GM18507 (cell line): ENCODE measurements around the gene CRYBB2.
"Not testable (repeated sequence)": the region's sequence is repeated elsewhere in the genome, so short reads cannot be mapped to it uniquely, and the experiment has no call there.

Source experiments
- DNase-seq: peaks from one replicate; pipeline ENCODE4 v3.0.0; 2011; ENCODE audit warnings: low read depth; ENCODE audit not compliant: insufficient read length; ENCODE audit errors: extremely low spot score
- FAIRE-seq: peaks from 2 replicates; lab custom pipeline; 2011; peaks lifted over from hg19 to GRCh38; lab: Jason Lieb, UNC

The CRYBB2 gene, protein sequence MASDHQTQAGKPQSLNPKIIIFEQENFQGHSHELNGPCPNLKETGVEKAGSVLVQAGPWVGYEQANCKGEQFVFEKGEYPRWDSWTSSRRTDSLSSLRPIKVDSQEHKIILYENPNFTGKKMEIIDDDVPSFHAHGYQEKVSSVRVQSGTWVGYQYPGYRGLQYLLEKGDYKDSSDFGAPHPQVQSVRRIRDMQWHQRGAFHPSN

DNA sequence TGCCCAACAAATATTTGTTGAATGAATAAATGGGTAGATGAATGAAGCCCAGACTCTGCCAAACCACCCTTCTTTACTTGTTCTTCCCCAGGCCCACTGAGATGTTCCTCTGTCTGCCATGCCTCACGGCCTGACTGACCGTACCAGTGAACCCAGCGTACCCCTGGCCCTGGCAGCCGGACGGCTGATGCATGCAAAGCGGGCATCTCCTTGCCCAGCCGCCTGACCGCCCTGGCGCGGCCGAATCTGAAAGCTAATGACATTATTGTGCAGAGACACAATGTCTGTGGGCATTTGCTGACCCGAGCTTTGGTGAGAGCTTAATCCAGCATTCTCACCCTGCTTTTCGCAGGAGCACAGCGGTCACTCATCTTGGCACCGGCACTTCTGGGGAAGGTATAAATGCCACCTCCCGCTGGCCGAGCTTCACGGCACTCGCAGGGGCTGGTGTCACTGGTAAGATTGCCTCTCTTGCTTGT is at the start of gene CRYBB2:
Gene CRYBB2 (plus strand): TSS at position 429 of the 479 bp plus-strand sequence. CDS start 1,791 bp downstream, outside the sequence.
- FAIRE-seq (no peak), DNase-seq (no peak)

DNA sequence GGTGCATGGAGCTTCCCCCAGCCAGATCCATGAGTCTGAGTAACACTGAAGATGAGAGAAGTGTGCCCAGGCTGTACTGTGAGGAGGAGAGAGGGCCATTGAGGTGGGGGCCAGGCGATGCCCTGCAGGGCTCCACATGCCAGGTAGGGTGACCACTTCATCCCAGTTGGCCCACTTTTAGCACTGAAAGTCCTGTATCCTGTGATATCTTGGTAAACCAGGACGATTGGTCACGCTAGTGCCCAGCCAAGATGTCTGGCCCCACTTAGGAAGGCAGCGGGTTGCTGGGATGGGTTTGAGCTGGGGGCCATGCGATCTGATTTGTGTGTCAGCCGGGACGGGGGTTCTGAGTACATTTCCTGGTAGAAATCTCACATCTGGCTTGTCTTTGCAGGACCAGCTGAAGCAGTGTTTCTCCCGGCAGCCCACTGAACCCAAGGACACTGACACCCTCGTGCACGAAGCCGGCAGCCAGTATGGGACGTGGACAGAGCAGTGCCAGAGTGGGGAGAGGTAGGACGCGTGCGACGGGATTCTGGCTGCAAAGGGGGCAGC is 48.9 kb upstream of the CRYBB2 start:
- no peak for FAIRE-seq
- DNase-seq = no peak

DNA sequence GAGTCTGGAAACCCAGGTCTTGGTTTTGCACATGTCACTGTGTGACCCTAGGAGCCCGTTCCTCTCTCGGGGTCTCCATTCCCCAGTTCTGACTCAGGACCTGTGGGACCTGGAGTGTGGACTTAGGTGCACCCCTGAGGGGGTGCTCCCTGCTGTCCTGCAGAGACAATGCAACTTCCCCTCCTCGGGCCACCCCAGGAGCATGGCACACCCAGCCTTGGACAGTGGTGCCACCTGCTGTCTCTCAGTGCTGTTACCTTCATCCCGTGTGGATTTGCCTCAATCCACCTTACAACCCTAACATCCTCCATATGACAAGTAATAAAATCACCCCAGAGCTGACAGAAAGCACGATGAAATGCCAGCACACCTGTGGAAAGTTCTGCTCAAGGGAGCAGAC is 47.3 kb upstream of the CRYBB2 start:
- FAIRE-seq = peak; percentile 42
- no peak for DNase-seq

DNA sequence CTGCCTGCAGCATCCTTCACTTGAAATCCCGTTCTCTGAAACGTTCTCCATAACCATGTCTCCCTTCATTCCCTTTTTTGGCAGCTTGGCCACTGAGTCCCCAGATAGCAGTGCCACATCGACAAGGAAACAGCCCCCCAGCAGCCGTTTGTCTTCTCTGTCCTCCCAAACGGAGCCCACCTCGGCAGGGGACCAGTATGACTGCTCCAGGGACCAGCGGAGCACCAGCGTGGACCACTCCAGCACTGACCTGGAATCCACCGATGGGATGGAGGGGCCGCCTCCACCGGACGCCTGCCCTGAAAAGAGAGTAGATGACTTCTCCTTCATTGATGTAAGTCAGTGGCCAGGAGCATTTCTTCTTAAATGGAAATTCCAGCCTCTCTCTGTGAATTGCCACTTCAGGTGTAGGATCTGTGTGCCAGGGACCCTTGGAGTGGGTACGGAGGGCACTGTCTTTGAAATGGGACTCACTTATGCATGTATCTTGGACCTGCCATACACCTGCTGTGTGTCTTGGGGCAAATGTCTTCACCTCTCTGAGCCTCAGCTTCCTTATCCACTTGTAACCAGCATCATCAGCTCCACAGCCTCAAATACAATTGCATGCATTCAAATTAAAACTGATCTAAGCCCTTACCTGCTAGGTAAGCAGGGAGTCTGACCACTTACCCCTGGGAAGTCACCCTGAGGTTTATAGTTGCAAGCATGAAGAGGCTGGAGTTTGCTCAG is 45.1 kb upstream of the CRYBB2 start:
- FAIRE-seq (no peak), DNase-seq (no peak)

DNA sequence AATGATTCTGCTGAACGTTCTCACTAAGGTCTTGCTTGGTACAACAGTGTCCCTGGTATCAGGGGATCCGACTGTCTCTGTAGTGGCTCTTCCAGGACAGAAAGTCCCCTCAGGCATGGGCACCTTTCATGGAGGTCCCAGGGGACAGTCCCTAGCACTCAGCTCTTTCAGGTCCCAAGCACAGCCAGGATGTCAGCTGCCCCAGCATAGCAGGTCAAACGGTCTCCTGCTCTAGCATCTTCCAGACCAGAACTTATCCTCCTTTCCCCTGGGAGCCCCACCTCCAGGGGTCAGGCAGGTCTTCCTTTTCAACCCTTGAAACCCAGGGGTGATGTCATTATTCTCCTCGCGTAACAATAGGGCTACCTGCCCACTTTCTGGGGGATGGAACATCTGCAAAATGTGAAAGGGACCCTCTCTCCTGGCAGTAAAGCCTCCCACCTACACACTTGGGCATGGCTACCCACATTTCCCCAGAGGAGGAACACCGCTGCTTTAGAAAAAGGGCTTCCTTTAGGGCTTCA is 44.5 kb upstream of the CRYBB2 start:
- no peak for FAIRE-seq

DNA sequence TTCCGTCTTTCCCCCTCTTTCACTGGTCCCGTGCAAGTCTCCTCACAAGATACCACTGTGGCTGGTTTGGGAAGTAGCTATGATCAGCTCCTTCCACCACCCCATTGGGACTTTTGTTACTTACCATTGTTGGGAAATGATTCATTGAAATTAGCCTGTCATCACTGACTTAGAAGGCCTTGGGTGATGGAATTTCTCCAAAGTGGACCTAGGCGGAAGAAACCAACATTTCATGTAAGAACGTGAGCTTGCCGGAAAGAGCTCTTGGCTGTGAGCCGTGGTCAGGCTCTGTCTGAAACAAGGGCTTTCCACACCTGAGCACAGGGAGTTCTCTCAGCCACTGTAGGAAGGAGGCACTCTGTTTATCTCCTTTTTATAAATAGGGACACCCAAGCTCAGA is 43.3 kb upstream of the CRYBB2 start:
- no peak for FAIRE-seq
- no peak for DNase-seq

More for the DNA sequence above, 44.5 kb upstream of the CRYBB2 start:
- no peak for DNase-seq

DNA sequence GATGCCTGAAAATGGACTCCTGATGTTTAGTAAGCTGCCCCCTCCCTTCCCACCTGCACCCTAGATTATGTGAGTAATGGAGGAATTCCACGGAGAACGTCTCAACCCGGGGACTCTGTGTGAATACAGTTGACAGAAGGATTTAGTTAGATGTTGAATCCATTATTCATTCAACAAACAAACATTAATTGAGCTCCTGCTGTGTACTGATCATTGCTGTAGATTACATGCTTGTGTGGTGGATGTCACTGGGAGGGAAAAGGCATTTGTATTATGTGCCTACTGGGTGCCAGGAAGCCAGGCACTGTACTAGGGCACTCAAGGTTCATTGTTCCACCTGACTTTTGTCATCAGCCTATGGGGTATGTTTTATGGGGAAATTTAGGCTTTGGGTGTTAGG is 42.6 kb upstream of the CRYBB2 start:
- no peak for DNase-seq
- FAIRE-seq = no peak

DNA sequence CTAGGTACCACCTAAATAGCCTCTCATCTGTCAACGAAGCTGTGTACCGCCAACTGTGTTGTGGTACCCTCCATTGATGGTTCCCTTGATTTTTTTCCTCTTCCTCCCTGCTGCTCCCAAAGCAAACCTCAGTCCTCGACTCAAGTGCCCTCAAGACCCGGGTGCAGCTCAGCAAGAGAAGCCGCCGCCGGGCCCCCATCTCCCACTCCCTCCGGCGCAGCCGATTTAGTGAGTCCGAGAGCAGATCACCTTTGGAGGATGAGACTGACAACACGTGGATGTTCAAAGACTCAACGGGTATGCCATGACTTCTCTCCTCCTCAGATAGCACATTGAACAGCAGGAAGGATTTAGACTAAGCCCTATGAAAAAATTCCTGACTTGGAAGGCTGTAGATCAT is 42.2 kb upstream of the CRYBB2 start:
- FAIRE-seq (no peak), DNase-seq (no peak)

DNA sequence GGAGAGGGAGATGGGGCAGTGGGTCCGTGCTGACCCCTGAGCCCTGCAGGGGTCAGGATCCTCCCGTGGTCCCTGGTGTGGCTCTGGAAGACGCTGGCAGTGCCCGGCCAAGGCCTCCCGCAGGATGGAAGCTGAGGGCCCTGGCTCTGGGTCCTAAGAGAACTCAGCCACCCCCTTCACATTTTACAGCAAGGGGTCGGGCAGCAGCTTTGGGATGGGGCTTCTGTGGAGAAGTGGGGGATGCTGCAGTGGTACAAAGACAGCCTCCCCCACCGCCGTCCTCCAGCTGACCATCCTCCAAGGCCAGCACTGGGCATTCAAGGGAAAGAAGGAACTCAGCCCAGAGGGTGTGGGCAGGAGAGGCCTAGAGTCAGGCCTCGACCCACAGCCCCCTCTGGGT is 41.5 kb upstream of the CRYBB2 start:
- DNase-seq = no peak
- FAIRE-seq = no peak

DNA sequence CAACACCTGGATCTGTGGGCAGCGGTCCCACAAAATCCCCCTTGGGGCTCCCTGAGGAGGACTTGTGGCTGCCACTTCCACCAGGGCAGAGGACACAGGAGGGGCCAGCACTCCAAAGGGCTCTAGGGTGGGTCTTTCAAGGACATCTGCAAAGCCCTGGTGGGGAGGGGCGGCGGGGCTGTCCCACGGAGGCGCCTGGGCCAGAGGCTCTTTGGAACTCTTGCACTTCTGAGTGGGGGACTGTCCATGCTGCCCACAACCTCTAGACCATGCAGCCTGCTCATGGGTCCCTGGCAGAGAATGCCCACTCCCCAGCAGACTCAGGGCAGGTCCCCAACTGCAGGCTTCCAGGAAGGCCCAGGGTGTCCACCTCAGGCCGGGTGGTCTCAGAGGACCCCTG is 41.1 kb upstream of the CRYBB2 start:
- DNase-seq, FAIRE-seq: not testable (repeated sequence)

DNA sequence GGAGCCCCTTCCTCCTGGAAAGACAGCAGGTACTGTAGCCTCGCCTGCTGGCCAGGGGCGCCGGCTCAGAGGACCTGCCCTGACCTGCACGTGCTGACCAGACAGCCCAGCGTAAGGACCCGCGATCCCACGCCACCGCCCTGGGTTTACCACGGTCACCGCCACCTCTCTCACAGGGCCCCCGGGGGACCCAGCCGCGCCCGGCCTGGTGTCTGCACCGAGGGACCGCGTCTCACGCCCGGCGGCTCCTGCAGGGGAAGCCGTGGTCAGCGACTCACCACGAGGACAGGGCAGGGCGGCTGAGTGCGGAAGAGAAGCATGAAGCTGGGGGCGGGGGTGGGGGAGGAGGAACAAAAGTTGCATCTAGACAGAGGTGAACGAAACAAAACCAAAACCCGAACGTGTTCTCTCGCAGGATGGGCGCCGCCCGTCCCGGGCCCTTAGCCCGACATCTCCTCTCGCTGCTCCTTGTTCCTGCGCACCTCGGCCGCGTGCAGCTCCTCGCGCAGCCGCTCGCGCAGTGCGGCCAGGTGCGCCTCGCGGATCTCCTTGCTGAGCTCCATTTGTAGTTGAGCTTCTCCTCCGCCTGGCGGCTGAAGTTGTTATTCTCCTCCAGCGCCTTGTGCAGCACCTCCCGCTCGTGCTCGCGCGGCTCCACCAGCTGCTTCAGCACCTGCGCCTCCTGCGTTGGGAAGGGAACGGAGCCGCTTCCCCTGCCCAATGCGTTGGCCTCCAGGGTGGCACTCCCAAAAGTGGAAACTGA is 40.4 kb upstream of the CRYBB2 start:
- not testable (repeated sequence) for DNase-seq

DNA sequence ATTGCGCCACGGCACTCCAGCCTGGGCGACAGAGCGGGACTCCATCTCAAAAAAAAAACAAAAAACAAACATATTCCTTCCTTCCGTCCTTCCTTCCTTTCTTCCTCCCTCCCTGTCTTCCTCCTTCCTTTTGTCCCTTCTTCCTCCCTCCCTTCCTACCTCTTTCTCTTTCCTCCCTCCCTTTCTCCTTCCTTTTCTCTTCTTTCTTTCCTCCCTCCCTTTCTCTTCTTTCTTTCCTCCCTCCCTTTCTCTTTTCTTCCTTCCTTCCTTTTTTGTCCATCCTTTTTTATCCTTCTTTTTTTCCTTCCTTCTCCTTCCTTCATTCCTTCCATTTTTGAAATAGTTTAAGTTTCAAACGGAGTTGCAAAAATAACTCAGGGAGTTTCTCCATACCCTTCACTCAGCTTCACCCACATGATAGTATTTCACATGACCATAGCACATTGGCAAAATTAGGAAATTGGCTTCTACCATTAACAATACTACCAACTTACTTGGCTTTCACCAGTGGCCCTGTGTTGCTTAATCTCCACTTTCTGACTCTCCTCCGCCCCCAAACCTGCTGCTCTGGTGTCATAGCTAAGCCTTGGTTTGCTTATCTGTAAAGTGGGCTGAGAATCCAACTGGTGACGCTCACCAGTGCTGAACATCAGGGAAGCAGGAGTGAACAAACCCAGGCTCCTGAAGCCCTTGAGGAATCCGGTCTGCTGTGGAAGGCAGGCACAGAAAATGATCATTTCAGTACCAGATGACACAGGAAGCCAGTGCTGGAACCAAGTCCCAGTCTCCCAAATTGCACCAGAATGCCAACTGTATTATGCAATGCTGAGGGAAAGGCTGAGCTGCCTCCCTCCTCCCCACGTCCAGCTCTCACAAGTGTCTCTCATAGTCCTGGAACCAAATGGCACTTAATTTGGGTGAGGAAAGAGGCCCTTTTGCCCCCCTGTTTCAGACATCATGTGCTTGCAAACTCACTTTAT is 37.0 kb upstream of the CRYBB2 start:
- no peak for DNase-seq
- FAIRE-seq = no peak

More for the DNA sequence above, 40.4 kb upstream of the CRYBB2 start:
- peak; percentile 72 for FAIRE-seq

DNA sequence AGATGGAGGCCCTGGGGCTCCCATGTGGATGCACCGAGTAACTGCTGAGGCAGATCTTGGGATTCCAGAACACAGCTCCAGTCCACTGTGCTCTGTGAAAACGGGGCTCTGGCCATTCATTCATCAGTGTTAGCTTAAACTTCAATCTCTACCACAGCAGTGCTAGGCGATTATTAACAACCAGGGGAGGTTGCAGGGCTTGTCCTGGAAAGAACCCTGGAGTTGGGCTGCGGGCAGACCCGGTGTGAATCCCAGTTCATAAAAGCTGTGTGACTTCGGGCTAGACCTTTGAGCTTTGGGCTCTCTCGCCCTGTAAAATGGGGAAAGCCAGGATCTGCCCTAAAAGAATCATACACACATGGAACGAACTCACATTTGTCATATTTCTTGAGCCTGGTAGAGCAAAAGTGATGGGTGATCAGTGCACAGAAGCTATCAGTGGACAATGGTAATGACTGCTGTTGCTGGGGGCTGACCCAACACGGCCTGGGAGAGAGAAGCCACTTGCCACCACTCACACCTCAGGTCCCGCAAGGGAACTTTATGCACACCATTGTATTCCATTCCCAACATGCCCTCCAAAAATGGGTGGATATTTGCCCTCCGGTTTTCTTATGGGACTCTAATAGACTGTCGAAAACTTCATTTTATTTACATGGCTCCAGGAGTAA is 35.4 kb upstream of the CRYBB2 start:
- no peak for FAIRE-seq
- DNase-seq = no peak

DNA sequence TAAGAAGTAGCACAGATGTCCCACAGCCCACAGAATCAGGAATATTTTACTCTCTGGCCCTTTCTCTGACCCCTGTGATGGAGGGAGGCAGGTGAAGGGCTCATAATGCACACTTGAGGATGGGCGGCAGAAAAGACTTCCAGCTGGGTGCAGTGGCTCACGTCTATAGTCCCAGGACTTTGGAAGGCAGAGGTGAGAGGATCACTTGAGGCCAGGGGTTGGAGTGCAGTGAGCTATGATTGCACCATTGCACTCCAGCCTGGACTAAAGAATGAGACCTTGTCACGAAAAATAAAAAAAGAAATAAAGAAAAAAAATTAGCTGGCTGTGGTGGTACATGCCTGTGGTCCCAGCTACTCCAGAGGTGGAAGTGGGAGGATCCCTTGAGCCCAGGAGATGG is 33.3 kb upstream of the CRYBB2 start:
- FAIRE-seq (no peak), DNase-seq (no peak)

DNA sequence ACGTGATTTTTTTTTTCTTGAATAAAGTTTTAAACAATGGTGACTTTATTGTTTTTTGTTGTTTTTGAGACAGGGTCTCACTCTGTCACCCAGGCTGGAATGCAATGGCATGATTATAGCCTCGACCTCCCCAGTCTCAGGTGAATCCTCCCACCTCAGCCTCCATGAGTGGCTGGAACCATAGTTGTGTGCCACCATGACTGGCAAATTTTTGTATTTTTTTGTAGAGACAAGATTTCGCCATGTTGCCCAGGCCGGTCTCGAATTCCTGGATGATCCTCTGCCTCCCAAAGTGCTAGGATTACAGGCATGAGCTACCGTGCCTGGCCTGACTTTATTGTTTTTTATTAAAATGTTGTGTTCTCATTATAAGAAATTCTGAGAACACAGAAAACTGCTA is 32.0 kb upstream of the CRYBB2 start:
- no peak for DNase-seq
- FAIRE-seq = no peak

DNA sequence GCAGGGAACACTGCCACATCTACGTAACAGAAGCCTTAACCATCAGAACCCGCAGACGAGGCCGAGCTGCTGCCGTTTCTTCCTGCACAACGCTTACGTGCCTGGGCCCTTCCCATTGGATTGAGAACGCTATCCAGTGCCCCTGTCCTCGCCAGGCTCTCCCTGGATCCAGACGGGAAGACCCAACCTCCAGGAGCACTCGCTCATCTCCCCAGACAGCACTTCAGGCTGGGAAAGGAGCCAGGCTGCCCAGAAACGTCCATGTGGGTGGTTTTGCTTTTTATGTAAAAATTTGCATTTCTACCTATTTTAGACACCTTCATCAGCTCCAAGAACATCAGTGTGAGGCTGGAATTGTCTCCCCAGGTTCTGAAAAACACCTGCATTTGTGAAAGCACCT is 27.0 kb upstream of the CRYBB2 start:
- DNase-seq (no peak), FAIRE-seq (no peak)

DNA sequence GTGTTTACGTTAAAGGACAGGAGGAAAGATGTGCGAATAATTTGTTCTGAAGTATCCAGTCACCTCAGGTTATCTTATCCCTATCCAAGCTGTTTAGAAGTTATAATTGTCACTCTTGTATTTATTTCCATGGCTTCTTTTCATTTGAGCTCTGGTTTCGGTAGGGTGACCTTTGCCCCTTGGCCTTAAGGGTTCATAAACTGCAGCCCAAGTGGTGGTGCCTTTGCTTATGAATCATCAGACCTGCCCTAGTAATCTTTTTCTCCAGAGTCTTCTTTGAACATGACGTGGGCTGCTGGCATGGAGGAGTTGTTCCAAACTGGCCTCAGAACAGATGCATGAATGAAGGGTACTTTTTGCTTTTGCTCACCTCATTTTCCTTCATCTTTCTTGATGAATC is 26.3 kb upstream of the CRYBB2 start:
- FAIRE-seq = no peak
- DNase-seq = no peak

DNA sequence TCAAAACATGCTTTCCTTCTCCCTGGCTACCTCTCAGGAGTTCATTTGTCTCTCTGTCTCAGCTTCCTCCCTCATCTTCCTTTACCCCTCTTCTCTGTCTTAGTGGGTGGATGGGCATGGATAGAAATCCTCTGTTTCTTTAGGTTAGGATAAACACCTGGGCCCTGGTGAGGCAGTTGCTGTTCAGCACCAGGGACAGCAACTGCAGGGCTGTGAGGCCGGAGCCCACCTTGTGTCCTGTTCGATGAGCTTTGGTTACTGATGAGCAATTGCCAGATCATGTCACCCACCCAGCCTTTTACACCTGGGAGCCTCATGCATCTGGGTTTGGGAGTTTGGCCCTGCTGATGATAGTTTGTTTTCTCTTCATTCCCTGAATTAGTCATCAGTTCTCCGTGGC is 25.9 kb upstream of the CRYBB2 start:
- FAIRE-seq = no peak
- no peak for DNase-seq
